Hepatocyte (in vitro differentiated cells): Measurements from ENCODE around the gene DIAPH1. TPM values are rescaled to one million over a fixed set of nuclear protein-coding genes. Genes with fewer than 3 reads are reported as not detected.

Experiments
- DNase-seq: peaks from one replicate; pipeline ENCODE4 v3.0.0-alpha.2; 2016; ENCODE audit warnings: low spot score
- H2AFZ ChIP-seq: fragments of 200-600 bp; sonication (generic); 2 replicates; pipeline ENCODE4 v1.6.0; 2016; ENCODE audit warnings: antibody characterized with exemption, mild to moderate bottlenecking
- H3K27ac ChIP-seq: fragments of 200-600 bp; sonication (generic); 2 replicates; pipeline ENCODE4 v1.5.1; 2016; ENCODE audit warnings: mild to moderate bottlenecking
- H3K27me3 ChIP-seq: fragments of 200-600 bp; sonication (generic); 2 replicates; pipeline ENCODE4 v1.6.1; 2016
- H3K36me3 ChIP-seq: fragments of 200-600 bp; sonication (generic); replicated peaks from 2 replicates; pipeline ENCODE4 v1.5.1; 2016; ENCODE audit warnings: low read depth; ENCODE audit not compliant: insufficient read depth
- H3K4me1 ChIP-seq: fragments of 200-600 bp; sonication (generic); 2 replicates; pipeline ENCODE4 v1.5.1; 2016; ENCODE audit warnings: mild to moderate bottlenecking, moderate library complexity; ENCODE audit not compliant: insufficient read depth
- H3K4me2 ChIP-seq: fragments of 200-600 bp; sonication (generic); 2 replicates; pipeline ENCODE4 v1.6.0; 2016
- H3K4me3 ChIP-seq: fragments of 200-600 bp; sonication (generic); 2 replicates; pipeline ENCODE4 v1.5.1; 2016; ENCODE audit warnings: mild to moderate bottlenecking
- H3K79me2 ChIP-seq: fragments of 200-600 bp; sonication (generic); 2 replicates; pipeline ENCODE4 v1.6.0; 2017; ENCODE audit warnings: mild to moderate bottlenecking
- H3K9me2 ChIP-seq: fragments of 200-600 bp; sonication (generic); replicated peaks from 2 replicates; pipeline ENCODE4 v1.6.0; 2017; ENCODE audit warnings: mild to moderate bottlenecking; ENCODE audit not compliant: insufficient read depth
- H3K9me3 ChIP-seq: fragments of 200-600 bp; sonication (generic); 2 replicates; pipeline ENCODE4 v1.5.1; 2016; ENCODE audit warnings: low read depth, mild to moderate bottlenecking
- H4K20me1 ChIP-seq: fragments of 200-600 bp; sonication (generic); 2 replicates; pipeline ENCODE4 v1.6.0; 2016; ENCODE audit warnings: mild to moderate bottlenecking; ENCODE audit not compliant: insufficient read depth, poor library complexity, severe bottlenecking
- CTCF ChIP-seq: fragments of 200-600 bp; sonication (generic); IDR thresholded peaks from 2 replicates; pipeline ENCODE4 v1.5.1; 2016; ENCODE audit warnings: antibody characterized with exemption, mild to moderate bottlenecking; ENCODE audit not compliant: poor library complexity
- EZH2 ChIP-seq: fragments of 200-600 bp; sonication (generic); IDR thresholded peaks from 2 replicates; pipeline ENCODE4 v1.6.1; 2016; ENCODE audit warnings: antibody characterized with exemption, mild to moderate bottlenecking, borderline replicate concordance
- EZH2phosphoT487 ChIP-seq: fragments of 200-600 bp; sonication (generic); IDR thresholded peaks from one replicate; pipeline ENCODE4 v1.6.1; 2018; ENCODE audit warnings: antibody characterized with exemption, mild to moderate bottlenecking, low read depth, moderate library complexity; ENCODE audit not compliant: unreplicated experiment, severe bottlenecking
- WGBS: methylation state at CpG from one replicate; pipeline ENCODE4 v1.1.6; 2016; ENCODE audit warnings: low lambda C conversion rate; ENCODE audit errors: missing lambda C conversion rate; 5-methylcytosine and 5-hydroxymethylcytosine counted together
- polyA plus RNA-seq: library from polyadenylated mRNA; unstranded; fragments of >200 nt; fragmentation: Nextera tagmentation; extraction: Ambion mirVana; gene quantifications from 2 replicates; pipeline ENCODE4 v1.2.1, GENCODE V29; 2016
- total RNA-seq: library from RNA; depleted of rRNA; stranded (reverse); fragments of >200 nt; gene quantifications from 2 replicates; pipeline ENCODE4 v1.2.3, GENCODE V29; 2014

Gene DIAPH1
- total and polyA plus RNA-seq, 2 experiments from 2014 or later = 56.6 to 62.4 TPM

- peak overlapping the region; percentile 94 for H3K4me2 ChIP-seq
- H2AFZ ChIP-seq = no peak overlapping the region
- H3K4me1 ChIP-seq = peaks cover 23% of the 10 kb centered on the region
Observed at GRCh38 chr5:141514330-141515133, 104.3 kb downstream of the DIAPH1 start.

GRCh38 chr5:141513627-141514329, 105.0 kb downstream of the DIAPH1 start:
- peak overlapping the region; percentile 54 for H2AFZ ChIP-seq

More at GRCh38 chr5:141514330-141515133, 104.3 kb downstream of the DIAPH1 start:
- Histone ChIP-seq H3K79me2 (peaks cover 2% of the 10 kb centered on the region), H3K27ac (peak overlapping the region; percentile 97), H3K9me2 (no peaks in the 10 kb centered on the region), H3K4me3 (no peak overlapping the region), H3K36me3 (no peaks in the 10 kb centered on the region), H4K20me1 (no peaks in the 10 kb centered on the region), H3K9me3 (no peaks in the 10 kb centered on the region), H3K27me3 (no peaks in the 10 kb centered on the region)
- no peak for DNase-seq
- WGBS = 42% methylated on average over 6 of the region's 6 CpGs
- TF ChIP-seq EZH2 (no peak), EZH2phosphoT487 (no peak), CTCF (no peak)

GRCh38 chr5:141512911-141513626, 105.7 kb downstream of the DIAPH1 start:
- Histone ChIP-seq H3K4me3 (peak overlapping the region; percentile 39), H3K36me3 (no peaks in the 10 kb centered on the region), H3K4me2 (peak overlapping the region; percentile 94), H3K9me3 (no peaks in the 10 kb centered on the region), H3K9me2 (no peaks in the 10 kb centered on the region), H3K79me2 (peaks cover 2% of the 10 kb centered on the region), H3K27me3 (no peaks in the 10 kb centered on the region), H3K4me1 (peaks cover 36% of the 10 kb centered on the region), H4K20me1 (no peaks in the 10 kb centered on the region), H3K27ac (peak overlapping the region; percentile 97), H2AFZ (peak overlapping the region; percentile 54)
- DNase-seq = no peak
- WGBS = 5% methylated on average over 26 of the region's 43 CpGs
- TF ChIP-seq EZH2 (no peak), EZH2phosphoT487 (no peak), CTCF (no peak)

More at GRCh38 chr5:141513627-141514329, 105.0 kb downstream of the DIAPH1 start:
- Histone ChIP-seq H3K79me2 (peaks cover 2% of the 10 kb centered on the region), H3K4me2 (peak overlapping the region; percentile 94), H4K20me1 (no peaks in the 10 kb centered on the region), H3K4me1 (peaks cover 29% of the 10 kb centered on the region), H3K9me2 (no peaks in the 10 kb centered on the region), H3K4me3 (peak overlapping the region; percentile 39), H3K9me3 (no peaks in the 10 kb centered on the region), H3K27ac (peak overlapping the region; percentile 97), H3K27me3 (no peaks in the 10 kb centered on the region), H3K36me3 (no peaks in the 10 kb centered on the region)
- 9% methylated on average over 29 of the region's 29 CpGs for WGBS
- peak; percentile 83 for DNase-seq
- TF ChIP-seq EZH2phosphoT487 (no peak), EZH2 (no peak), CTCF (no peak)
